HEK293T (cell line): ENCODE measurements around the gene AGAP1.

Source experiments
- BHLHE40 ChIP-seq: fragments of 450-650 bp; IDR thresholded peaks from 2 replicates; pipeline ENCODE4 v1.6.1; 2016; ENCODE audit warnings: mild to moderate bottlenecking, moderate library complexity, borderline replicate concordance
- PKNOX1 ChIP-seq: fragments of 450-650 bp; IDR thresholded peaks from 2 replicates; pipeline ENCODE4 v1.6.1; 2016
- SUZ12 ChIP-seq: fragments of 450-650 bp; IDR thresholded peaks from 2 replicates; pipeline ENCODE4 v1.6.1; 2016; ENCODE audit warnings: mild to moderate bottlenecking
- TARDBP ChIP-seq: fragments of 450-650 bp; IDR thresholded peaks from 2 replicates; pipeline ENCODE4 v1.6.1; 2016

- TF ChIP-seq BHLHE40 (no peak), PKNOX1 (no peak), TARDBP (no peak), SUZ12 (no peak)
Measured at GRCh38 chr2:235810846-235811245, 317.0 kb downstream of the AGAP1 start.
